HG03378 (cell line): ENCODE measurements around the gene CABP7.

Experiments
- ATAC-seq: cut with Tn5 transposase; IDR thresholded peaks from one replicate; pipeline ENCODE4 v1.9.1; 2021; ENCODE audit warnings: mild to moderate bottlenecking, moderate library complexity; ENCODE audit not compliant: unreplicated experiment

Gene CABP7

GRCh38 chr22:29722151-29722550 is 2.3 kb downstream of the CABP7 start:
- ATAC-seq = no peak

GRCh38 chr22:29722587-29722986 is 2.8 kb downstream of the CABP7 start:
- ATAC-seq = no peak

- no peak for ATAC-seq
Observed at GRCh38 chr22:29723766-29724165, 4.0 kb downstream of the CABP7 start.

- ATAC-seq = no peak
Observed at GRCh38 chr22:29724843-29725242, 5.0 kb downstream of the CABP7 start.

GRCh38 chr22:29726106-29726505 is 6.3 kb downstream of the CABP7 start:
- ATAC-seq = no peak

- ATAC-seq = no peak
Observed at GRCh38 chr22:29726512-29727130, 6.8 kb downstream of the CABP7 start.

GRCh38 chr22:29727131-29727523 is 7.3 kb downstream of the CABP7 start:
- no peak for ATAC-seq

- no peak for ATAC-seq
Observed at GRCh38 chr22:29729161-29729560, 9.4 kb downstream of the CABP7 start.

GRCh38 chr22:29731058-29731850 is 11.5 kb downstream of the CABP7 start:
- no peak for ATAC-seq

- ATAC-seq = no peak
Observed at GRCh38 chr22:29732883-29733282, 13.1 kb downstream of the CABP7 start.

GRCh38 chr22:29733362-29734201 is 13.8 kb downstream of the CABP7 start:
- no peak for ATAC-seq

- no peak for ATAC-seq
Observed at GRCh38 chr22:29734406-29734805, 14.6 kb downstream of the CABP7 start.

- no peak for ATAC-seq
Observed at GRCh38 chr22:29734838-29735237, 15.0 kb downstream of the CABP7 start.

- ATAC-seq = no peak
Observed at GRCh38 chr22:29735416-29735815, 15.6 kb downstream of the CABP7 start.

- ATAC-seq = no peak
Observed at GRCh38 chr22:29737251-29738117, 17.7 kb downstream of the CABP7 start.

- no peak for ATAC-seq
Observed at GRCh38 chr22:29738118-29738815, 18.5 kb downstream of the CABP7 start.

- no peak for ATAC-seq
Observed at GRCh38 chr22:29739346-29739875, 19.6 kb downstream of the CABP7 start.

GRCh38 chr22:29740216-29740615 is 20.4 kb downstream of the CABP7 start:
- ATAC-seq = no peak

- ATAC-seq = no peak
Observed at GRCh38 chr22:29741926-29742325, 22.1 kb downstream of the CABP7 start.

- no peak for ATAC-seq
Observed at GRCh38 chr22:29742326-29742725, 22.5 kb downstream of the CABP7 start.
